Activated naive CD8-positive, alpha-beta T cell treated with anti-CD3 and anti-CD28 coated beads, Interleukin-2, amount 10 ng/mL, durations not matched to agents 7 days and 5 days (primary cell): Measurements from ENCODE around the gene MAN1A1. TPM values are rescaled to one million over a fixed set of nuclear protein-coding genes. Genes with fewer than 3 reads are reported as not detected.

ENCODE experiments used
- ATAC-seq: fragments of 150-1000 bp; cut with Tn5 transposase; one replicate; pipeline ENCODE4 v1.10.0; 2021; ENCODE audit warnings: low read depth, moderate library complexity
- POLR2A ChIA-PET: fragments of 350-600 bp; sonication (Branson Sonifier 250); formaldehyde crosslinking; loops from one replicate; lab custom pipeline; 2021; ENCODE audit warnings: antibody characterized with exemption; lab: Charles Lee
- DNase-seq: peaks from one replicate; pipeline ENCODE4 v3.0.0; 2021
- H3K27ac Mint-ChIP-seq: one replicate; pipeline ENCODE4 v1.8.0; 2022; ENCODE audit warnings: mild to moderate bottlenecking, mixed read lengths
- H3K27me3 Mint-ChIP-seq: one replicate; pipeline ENCODE4 v1.8.0; 2022; ENCODE audit warnings: mild to moderate bottlenecking, moderate library complexity, mixed read lengths
- H3K36me3 Mint-ChIP-seq: one replicate; pipeline ENCODE4 v1.8.0; 2021; ENCODE audit warnings: mild to moderate bottlenecking, mixed read lengths
- H3K4me1 Mint-ChIP-seq: one replicate; pipeline ENCODE4 v1.8.0; 2021; ENCODE audit warnings: mixed read lengths
- H3K4me3 Mint-ChIP-seq: one replicate; pipeline ENCODE4 v1.8.0; 2022; ENCODE audit warnings: mild to moderate bottlenecking, moderate library complexity, mixed read lengths
- H3K9me3 Mint-ChIP-seq: one replicate; pipeline ENCODE4 v1.8.0; 2021; ENCODE audit warnings: mixed read lengths
- total RNA-seq, 2 experiments: library from RNA; stranded (reverse); gene quantifications; one replicate each; pipeline ENCODE4 v1.2.3, GENCODE V29; 2021

MAN1A1 gene
- total RNA-seq, 2 experiments from 2014 or later, result 19.2 to 19.5 TPM

DNA sequence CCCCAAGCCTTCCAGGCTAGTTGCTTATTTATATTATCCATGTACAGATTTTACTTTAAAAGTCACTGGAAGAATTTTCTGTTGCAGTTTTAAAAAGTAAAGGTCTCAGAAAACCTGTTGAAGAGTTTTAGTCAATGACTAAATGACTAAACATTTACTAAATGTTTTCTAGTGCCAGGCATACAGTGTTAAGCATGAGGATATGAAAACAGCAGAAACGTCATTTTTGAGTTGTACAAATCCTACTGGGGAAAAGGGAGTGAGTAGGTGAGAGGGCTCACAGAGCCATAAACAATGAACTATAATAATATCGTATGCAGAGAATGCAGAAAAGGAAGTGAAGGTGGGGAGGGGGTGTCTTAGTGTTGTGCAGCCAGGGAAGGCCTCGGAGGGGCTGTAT is 66.3 kb downstream of the MAN1A1 start:
- Mint-ChIP-seq H3K4me3 (no peak overlapping the region), H3K36me3 (peaks cover 38% of the 10 kb centered on the region), H3K9me3 (peaks cover 2% of the 10 kb centered on the region), H3K27ac (no peak overlapping the region), H3K4me1 (peaks cover 7% of the 10 kb centered on the region), H3K27me3 (no peaks in the 10 kb centered on the region)
- POLR2A ChIA-PET, result no interaction called here
- no peak for DNase-seq
- no peak for ATAC-seq

- POLR2A ChIA-PET, result no interaction called here
- Mint-ChIP-seq H3K4me1 (peaks cover 7% of the 10 kb centered on the region), H3K27me3 (no peaks in the 10 kb centered on the region), H3K4me3 (no peak overlapping the region), H3K27ac (no peak overlapping the region), H3K36me3 (peaks cover 25% of the 10 kb centered on the region), H3K9me3 (peaks cover 4% of the 10 kb centered on the region)
- ATAC-seq (no peak), DNase-seq (no peak)
Measured at GRCh38 chr6:119280668-119281067, 68.9 kb downstream of the MAN1A1 start.

DNA sequence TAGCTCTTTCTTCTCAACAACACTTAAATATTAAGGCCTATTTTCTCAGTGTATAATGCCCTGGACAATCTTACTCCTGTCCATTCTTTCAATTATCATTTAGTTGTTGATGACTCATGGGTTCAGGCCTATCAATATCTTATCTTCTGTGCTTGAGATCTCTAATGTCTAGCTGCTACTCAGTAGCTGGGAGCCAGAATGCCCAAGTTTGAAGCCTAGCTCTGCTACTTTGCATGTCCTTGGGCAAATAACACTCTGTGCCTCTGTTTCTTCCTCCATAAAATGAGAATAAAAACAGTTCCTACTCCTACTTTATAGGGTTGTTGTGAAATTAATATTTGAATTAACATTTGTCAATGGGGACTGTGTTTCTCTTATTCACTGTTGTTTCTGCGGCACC is 69.5 kb downstream of the MAN1A1 start:
- no peak for ATAC-seq

GRCh38 chr6:119278625-119279024 is 70.9 kb downstream of the MAN1A1 start:
- no peak overlapping the region for H3K4me3 Mint-ChIP-seq
- H3K27ac Mint-ChIP-seq, result no peak overlapping the region
- H3K9me3 Mint-ChIP-seq, result peaks cover 4% of the 10 kb centered on the region
- POLR2A ChIA-PET, result no interaction called here
- peaks cover 26% of the 10 kb centered on the region for H3K36me3 Mint-ChIP-seq
- DNase-seq (no peak), ATAC-seq (no peak)
- H3K4me1 Mint-ChIP-seq, result peaks cover 7% of the 10 kb centered on the region
- no peaks in the 10 kb centered on the region for H3K27me3 Mint-ChIP-seq

More for the DNA sequence above, 69.5 kb downstream of the MAN1A1 start:
- peaks cover 25% of the 10 kb centered on the region for H3K36me3 Mint-ChIP-seq
- H3K4me1 Mint-ChIP-seq, result peaks cover 7% of the 10 kb centered on the region
- H3K4me3 Mint-ChIP-seq, result no peak overlapping the region
- POLR2A ChIA-PET, result no interaction called here
- no peaks in the 10 kb centered on the region for H3K27me3 Mint-ChIP-seq
- peaks cover 4% of the 10 kb centered on the region for H3K9me3 Mint-ChIP-seq
- DNase-seq, result no peak
- no peak overlapping the region for H3K27ac Mint-ChIP-seq

DNA sequence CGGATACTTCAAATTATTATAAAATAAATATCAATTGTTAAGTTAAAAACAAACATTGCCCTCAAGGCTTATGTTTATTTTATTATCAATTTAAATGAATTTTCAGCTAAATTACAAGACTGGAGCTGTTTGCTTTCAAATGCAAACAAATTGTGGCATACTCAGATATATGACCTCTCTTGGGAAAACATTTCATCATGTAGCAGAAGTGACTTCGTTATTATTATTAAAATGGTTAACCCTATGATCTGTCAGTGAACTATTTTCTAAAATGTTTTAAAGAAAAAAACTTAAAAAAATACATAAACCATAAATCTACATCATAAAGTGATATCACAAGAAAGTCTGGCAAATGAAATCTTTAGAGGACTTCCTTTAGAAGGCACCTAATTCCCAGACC is 72.5 kb downstream of the MAN1A1 start:
- Mint-ChIP-seq H3K4me1 (no peaks in the 10 kb centered on the region), H3K27ac (no peak overlapping the region), H3K27me3 (no peaks in the 10 kb centered on the region), H3K9me3 (peaks cover 4% of the 10 kb centered on the region), H3K36me3 (peaks cover 28% of the 10 kb centered on the region), H3K4me3 (no peak overlapping the region)
- ATAC-seq (no peak), DNase-seq (no peak)
- POLR2A ChIA-PET, result no interaction called here

- Mint-ChIP-seq H3K27me3 (no peaks in the 10 kb centered on the region), H3K27ac (no peak overlapping the region)
- POLR2A ChIA-PET, result no interaction called here
Measured at GRCh38 chr6:119276211-119276610, 73.3 kb downstream of the MAN1A1 start.

GRCh38 chr6:119274197-119274595 is 75.4 kb downstream of the MAN1A1 start:
- H3K4me1 Mint-ChIP-seq, result no peaks in the 10 kb centered on the region
- H3K4me3 Mint-ChIP-seq, result no peak overlapping the region
- POLR2A ChIA-PET, result no interaction called here

More at GRCh38 chr6:119276211-119276610, 73.3 kb downstream of the MAN1A1 start:
- DNase-seq (no peak), ATAC-seq (no peak)
- Mint-ChIP-seq H3K9me3 (peaks cover 4% of the 10 kb centered on the region), H3K36me3 (peaks cover 29% of the 10 kb centered on the region), H3K4me1 (no peaks in the 10 kb centered on the region), H3K4me3 (no peak overlapping the region)

DNA sequence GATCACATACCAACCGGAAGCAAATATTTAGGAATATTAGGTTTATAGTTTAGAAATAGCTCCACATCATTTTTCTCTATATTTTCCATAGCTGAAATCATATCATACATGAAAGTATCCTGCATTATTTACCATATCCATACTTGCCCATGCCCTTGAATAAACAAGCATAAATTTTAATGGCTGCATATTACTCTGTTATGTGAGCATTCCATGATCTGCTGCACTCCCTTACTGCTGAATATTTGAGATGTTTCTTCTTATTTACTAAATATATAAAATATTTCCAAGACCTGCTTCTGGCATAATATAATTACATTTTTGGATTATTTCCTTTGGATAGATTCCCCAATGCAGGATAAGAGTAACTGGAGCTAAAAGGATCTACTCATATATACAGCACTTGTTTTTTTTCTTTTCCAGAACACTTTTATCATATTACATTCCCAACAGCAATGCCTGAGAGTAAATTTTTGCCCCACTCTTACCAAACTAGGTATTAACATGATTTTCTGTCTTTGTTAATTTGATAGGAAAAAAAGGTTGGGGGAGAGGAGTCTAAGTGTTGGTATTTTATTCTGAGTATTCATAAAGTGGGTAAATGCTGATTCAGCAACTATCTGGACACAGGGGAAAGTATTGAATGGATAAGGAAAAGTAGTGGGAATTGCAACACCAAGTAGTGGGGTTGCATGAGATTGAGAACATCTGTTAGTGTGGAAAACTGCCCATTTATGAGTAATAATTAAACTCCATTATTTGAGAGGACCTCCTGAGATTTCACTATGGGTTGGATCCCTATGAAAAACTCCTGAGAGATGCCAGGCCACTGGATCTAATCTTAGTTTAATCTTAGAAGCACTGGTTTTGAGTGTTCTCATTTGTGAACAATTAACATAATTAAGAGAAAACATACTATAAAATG is 76.0 kb downstream of the MAN1A1 start:
- no peak overlapping the region for H3K4me3 Mint-ChIP-seq
- peaks cover 12% of the 10 kb centered on the region for H3K9me3 Mint-ChIP-seq
- H3K27ac Mint-ChIP-seq, result no peak overlapping the region
- DNase-seq, result no peak
- peaks cover 49% of the 10 kb centered on the region for H3K36me3 Mint-ChIP-seq
- H3K27me3 Mint-ChIP-seq, result no peaks in the 10 kb centered on the region
- POLR2A ChIA-PET, result no interaction called here
- no peak for ATAC-seq
- peaks cover 3% of the 10 kb centered on the region for H3K4me1 Mint-ChIP-seq

More at GRCh38 chr6:119274197-119274595, 75.4 kb downstream of the MAN1A1 start:
- no peak overlapping the region for H3K27ac Mint-ChIP-seq
- no peak for DNase-seq
- peaks cover 42% of the 10 kb centered on the region for H3K36me3 Mint-ChIP-seq
- H3K27me3 Mint-ChIP-seq, result no peaks in the 10 kb centered on the region
- ATAC-seq, result no peak
- H3K9me3 Mint-ChIP-seq, result peaks cover 12% of the 10 kb centered on the region

GRCh38 chr6:119270545-119270944 is 79.0 kb downstream of the MAN1A1 start:
- Mint-ChIP-seq H3K9me3 (peaks cover 8% of the 10 kb centered on the region), H3K4me1 (peaks cover 21% of the 10 kb centered on the region), H3K36me3 (peaks cover 47% of the 10 kb centered on the region), H3K27ac (no peak overlapping the region), H3K4me3 (no peak overlapping the region), H3K27me3 (no peaks in the 10 kb centered on the region)
- DNase-seq (no peak), ATAC-seq (no peak)
- POLR2A ChIA-PET, result no interaction called here

GRCh38 chr6:119269266-119270103 is 80.1 kb downstream of the MAN1A1 start:
- peaks cover 8% of the 10 kb centered on the region for H3K9me3 Mint-ChIP-seq
- H3K36me3 Mint-ChIP-seq, result peaks cover 43% of the 10 kb centered on the region
- H3K27me3 Mint-ChIP-seq, result no peaks in the 10 kb centered on the region
- H3K27ac Mint-ChIP-seq, result no peak overlapping the region
- DNase-seq, result no peak
- POLR2A ChIA-PET, result no interaction called here
- H3K4me3 Mint-ChIP-seq, result no peak overlapping the region
- peaks cover 21% of the 10 kb centered on the region for H3K4me1 Mint-ChIP-seq
- no peak for ATAC-seq

DNA sequence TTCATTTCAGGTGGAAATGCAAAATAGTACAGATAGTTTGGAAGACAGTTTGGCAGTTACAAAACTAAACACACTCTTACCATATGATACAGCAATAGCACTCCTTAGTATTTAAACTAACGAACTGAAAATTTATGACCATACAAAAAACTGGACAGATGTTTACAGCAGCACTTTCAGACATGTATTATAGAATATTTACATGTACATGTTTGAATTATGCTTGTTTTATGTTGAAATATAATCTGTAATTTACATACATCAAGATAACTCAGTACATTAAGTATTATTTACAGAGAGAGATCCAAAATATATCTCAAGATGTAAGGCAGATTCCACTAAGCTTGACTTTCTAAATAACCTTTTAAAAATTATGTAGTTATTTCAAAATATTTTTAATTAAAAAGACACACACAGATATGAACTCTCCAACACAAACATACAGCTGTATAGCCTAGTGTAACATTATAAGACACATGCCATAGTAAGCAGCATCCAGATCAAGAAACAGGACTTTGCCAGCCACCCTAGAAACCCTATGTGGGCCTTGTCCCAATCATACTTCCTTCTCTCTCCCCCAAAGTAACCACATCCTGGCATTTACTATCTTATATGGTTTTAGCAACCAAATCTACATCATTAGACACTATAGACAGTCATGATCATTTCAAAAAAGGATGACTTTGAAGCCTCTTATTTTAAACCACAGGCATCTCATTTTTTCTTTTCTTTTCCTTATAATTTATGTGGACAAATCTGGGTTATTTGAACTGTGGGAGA is 82.2 kb downstream of the MAN1A1 start:
- H3K9me3 Mint-ChIP-seq, result peaks cover 16% of the 10 kb centered on the region
- no peaks in the 10 kb centered on the region for H3K27me3 Mint-ChIP-seq
- H3K36me3 Mint-ChIP-seq, result peaks cover 43% of the 10 kb centered on the region
- POLR2A ChIA-PET, result no interaction called here
- H3K27ac Mint-ChIP-seq, result peak overlapping the region; percentile 10
- ATAC-seq (peak; percentile 82), DNase-seq (no peak)
- peak overlapping the region; percentile 12 for H3K4me3 Mint-ChIP-seq
- H3K4me1 Mint-ChIP-seq, result peaks cover 21% of the 10 kb centered on the region

DNA sequence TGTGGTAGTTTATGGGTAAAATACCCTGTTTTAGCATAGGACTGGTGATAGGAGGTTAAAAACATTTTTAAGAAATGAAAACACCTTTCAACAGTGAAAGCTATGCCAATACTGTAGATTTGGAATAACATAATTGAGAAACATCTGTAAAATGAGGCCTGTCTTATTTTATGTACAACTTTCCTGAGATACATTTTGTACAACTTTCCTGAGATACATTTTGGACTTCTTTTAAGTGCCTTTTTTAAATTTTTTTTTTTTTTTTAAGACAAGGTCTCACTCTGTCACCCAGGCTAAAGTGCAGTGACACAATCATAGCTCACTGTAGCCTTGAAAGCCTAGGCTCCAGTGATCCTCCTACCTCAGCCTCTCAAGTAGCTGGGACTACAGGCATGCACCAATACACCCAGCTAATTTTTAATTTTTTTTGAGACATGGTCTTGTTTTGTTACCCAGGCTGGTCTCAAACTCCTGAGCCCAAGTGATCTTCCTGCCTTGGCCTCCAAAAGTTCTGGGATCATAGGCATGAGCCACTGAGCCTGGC is 84.6 kb downstream of the MAN1A1 start:
- Mint-ChIP-seq H3K27me3 (no peaks in the 10 kb centered on the region), H3K36me3 (peaks cover 32% of the 10 kb centered on the region), H3K27ac (no peak overlapping the region), H3K9me3 (peaks cover 12% of the 10 kb centered on the region), H3K4me3 (no peak overlapping the region), H3K4me1 (peaks cover 26% of the 10 kb centered on the region)
- POLR2A ChIA-PET, result no interaction called here
- no peak for ATAC-seq
- no peak for DNase-seq

DNA sequence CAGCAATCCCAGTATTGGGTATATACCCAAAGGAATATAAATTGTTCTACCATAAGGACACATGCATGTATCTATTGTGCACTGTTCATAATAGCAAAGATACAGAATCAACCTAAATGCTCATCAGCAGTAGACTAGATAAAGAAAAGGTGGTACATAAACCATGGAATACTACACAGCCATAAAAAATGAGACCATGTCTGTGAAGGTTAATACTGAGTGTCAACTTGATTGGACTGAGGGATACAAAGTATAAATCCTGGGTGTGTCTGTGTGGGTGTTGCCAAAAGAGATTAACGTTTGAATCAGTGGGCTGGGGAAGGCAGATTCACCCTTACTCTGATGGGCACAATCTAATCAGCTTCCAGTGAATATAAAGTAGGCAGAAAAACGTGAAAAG is 86.9 kb downstream of the MAN1A1 start:
- Mint-ChIP-seq H3K4me1 (peaks cover 15% of the 10 kb centered on the region), H3K27me3 (no peaks in the 10 kb centered on the region), H3K9me3 (peaks cover 11% of the 10 kb centered on the region), H3K27ac (no peak overlapping the region), H3K36me3 (peaks cover 25% of the 10 kb centered on the region), H3K4me3 (no peak overlapping the region)
- POLR2A ChIA-PET, result no interaction called here
- DNase-seq, result no peak
- ATAC-seq, result no peak
